SK-N-MC (cell line): ENCODE measurements around the gene MAST3.

Source experiments
- EZH2 ChIP-seq: fragments of 200-600 bp; sonication (generic); IDR thresholded peaks from one replicate; pipeline ENCODE4 v1.6.1; 2017; ENCODE audit warnings: antibody characterized with exemption
- POLR2AphosphoS5 ChIP-seq: IDR thresholded peaks from 2 replicates; pipeline ENCODE4 v1.6.1; 2012; ENCODE audit warnings: mild to moderate bottlenecking, low read depth, low read length, borderline replicate concordance

GRCh38 chr19:18149596-18149975 lies 52.0 kb downstream of the MAST3 start:
- TF ChIP-seq EZH2: no peak
- no peak for TF ChIP-seq POLR2AphosphoS5
